ELF-1 (cell line): ENCODE results near the gene KIF20B.

Experiments used
- DNase-seq: peaks from one replicate; pipeline ENCODE4 v3.0.0-alpha.2; 2016; ENCODE audit warnings: low read depth, low spot score

The KIF20B gene, protein sequence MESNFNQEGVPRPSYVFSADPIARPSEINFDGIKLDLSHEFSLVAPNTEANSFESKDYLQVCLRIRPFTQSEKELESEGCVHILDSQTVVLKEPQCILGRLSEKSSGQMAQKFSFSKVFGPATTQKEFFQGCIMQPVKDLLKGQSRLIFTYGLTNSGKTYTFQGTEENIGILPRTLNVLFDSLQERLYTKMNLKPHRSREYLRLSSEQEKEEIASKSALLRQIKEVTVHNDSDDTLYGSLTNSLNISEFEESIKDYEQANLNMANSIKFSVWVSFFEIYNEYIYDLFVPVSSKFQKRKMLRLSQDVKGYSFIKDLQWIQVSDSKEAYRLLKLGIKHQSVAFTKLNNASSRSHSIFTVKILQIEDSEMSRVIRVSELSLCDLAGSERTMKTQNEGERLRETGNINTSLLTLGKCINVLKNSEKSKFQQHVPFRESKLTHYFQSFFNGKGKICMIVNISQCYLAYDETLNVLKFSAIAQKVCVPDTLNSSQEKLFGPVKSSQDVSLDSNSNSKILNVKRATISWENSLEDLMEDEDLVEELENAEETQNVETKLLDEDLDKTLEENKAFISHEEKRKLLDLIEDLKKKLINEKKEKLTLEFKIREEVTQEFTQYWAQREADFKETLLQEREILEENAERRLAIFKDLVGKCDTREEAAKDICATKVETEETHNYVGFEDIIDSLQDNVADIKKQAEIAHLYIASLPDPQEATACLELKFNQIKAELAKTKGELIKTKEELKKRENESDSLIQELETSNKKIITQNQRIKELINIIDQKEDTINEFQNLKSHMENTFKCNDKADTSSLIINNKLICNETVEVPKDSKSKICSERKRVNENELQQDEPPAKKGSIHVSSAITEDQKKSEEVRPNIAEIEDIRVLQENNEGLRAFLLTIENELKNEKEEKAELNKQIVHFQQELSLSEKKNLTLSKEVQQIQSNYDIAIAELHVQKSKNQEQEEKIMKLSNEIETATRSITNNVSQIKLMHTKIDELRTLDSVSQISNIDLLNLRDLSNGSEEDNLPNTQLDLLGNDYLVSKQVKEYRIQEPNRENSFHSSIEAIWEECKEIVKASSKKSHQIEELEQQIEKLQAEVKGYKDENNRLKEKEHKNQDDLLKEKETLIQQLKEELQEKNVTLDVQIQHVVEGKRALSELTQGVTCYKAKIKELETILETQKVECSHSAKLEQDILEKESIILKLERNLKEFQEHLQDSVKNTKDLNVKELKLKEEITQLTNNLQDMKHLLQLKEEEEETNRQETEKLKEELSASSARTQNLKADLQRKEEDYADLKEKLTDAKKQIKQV (N-terminal part only)

DNA sequence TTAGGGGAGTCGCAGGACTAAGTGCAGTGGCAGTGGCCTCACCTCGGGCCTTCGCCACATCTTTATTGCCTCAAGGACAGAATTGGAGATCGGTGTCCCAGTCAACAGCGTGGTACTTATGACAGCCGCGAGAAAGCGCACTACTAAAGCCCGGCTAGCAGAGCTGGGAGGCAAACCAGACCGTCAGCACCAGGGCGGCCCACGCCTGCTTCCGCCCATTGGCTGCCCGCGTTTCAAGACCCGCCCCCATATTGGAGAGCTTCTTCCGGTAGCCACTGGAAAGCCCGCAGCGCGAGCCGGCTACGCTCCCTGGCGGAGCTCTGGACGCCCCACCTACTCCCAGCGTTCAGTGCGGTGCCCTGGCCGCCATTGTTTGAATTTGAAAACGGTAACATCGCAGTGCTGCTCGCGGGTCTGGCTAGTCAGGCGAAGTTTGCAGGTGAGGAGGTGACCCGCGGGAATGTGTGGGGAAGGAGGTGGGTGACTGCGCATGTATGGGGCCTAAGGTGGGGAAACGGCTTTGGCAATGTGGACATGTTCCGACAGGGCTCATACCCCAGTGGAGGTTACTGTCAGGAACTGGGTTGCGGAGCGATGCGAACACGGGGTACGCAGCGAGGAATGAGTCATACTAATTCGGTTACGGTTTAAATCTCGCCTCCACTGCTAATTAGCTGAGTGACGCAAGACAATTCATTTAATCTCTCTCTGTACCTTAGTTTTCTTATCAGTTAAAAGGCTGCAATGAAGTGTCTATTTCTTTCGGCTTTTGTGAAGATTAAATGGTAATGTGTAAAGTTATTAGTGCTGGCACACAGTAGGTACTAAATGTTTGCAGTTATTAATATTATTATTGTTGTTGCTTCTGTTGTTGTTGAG lies at the start of gene KIF20B:
Gene KIF20B (plus strand): TSS at position 349 of the 879 bp plus-strand sequence. CDS start 3,705 bp downstream, outside the sequence.
- peak; percentile 99 for DNase-seq

DNA sequence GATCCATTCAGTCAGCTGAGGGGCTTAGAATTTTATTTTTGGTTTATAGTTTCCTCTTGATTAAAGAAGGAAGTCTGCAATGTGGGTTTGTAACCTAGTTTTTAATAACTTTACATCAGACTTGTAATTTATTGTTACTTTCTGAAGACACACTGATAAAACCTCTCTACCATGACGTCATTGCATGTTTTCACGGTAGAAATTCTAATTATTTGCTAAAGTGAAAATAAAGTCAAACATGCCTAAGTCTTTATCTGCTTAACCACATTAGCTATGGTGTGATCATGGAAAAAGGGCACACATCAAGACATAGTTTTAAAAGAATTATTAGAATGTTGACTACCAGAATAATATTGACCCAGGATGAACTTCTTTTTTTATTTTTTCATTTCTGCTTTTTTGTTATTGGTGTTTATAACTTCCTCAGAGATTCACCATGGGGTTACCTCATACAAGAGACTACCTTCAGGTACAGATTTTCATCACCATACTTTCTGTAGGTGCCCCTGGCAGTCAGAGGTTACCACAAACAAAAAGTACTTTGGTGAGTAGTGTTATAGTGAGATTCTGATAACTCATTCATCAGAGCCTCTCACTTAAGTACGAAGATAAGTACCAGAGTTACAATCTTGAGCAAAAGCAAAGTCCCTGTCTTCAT lies 49.3 kb upstream of the KIF20B start:
- no peak for DNase-seq

DNA sequence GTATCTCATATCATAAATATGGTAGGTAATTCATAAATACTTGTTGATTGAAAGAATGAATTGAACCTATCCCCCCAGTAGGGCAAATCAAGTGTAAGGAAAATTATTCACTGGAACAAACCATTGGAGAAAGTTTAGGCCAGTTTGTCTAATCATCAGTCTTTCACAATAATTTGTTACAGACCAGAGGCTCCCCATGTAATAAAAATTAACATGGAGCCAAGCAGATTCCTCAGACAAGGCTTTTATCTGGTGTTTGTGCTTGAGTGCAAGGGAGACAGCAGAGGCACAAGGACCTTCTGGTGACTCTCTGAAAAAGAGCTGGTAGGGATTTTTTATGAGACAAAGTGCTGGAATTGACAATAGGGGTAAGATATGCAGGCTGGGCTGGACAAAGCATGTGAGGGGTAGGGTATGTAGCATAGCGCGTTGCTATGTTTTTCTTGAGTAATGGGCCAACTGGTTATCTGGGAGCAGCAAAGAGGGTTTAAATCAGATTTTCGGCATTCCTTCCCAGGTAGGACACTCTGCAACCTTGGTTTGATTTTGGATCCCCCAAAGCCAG lies 48.5 kb upstream of the KIF20B start:
- no peak for DNase-seq

DNA sequence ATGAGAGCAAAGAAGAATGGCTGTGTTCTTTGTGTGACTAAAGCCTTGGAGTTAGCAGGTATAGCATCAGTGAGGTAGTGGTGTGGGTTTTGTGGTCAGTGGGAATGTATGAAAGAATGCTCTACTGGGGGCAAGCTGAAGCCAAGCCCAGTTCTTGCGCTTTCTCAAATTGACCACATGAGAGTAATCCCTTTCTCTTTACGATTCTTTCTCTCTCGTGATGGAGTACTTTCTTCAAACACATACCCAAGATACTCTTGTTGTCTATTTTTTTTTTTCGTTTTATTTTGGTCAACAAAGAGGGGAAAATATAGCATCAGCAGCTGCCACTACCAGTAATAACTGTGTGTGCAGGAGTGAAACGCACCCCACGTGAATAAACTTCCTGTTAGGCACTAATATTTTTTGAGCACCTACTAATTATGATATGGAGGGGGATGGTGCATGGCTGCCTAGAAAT lies 48.0 kb upstream of the KIF20B start:
- no peak for DNase-seq

DNA sequence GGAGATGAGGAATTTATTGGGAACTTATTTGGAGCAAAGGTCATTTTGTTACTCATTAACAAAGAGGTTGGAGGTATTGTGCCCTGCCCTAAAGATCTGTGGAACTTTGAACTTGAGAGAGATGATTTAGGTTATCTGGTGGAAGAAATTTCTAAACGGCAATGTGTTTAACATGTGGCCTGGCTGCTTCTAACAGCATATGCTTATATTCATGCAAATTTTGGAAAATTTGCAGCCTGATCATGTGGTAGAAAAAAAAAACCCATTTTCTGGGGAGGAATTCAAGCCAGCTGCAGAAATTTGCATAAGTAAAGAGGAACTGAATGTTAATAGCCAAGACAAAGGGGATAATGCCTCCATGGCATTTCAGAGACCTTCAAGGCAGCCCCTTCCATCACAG lies 45.7 kb upstream of the KIF20B start:
- DNase-seq = no peak

DNA sequence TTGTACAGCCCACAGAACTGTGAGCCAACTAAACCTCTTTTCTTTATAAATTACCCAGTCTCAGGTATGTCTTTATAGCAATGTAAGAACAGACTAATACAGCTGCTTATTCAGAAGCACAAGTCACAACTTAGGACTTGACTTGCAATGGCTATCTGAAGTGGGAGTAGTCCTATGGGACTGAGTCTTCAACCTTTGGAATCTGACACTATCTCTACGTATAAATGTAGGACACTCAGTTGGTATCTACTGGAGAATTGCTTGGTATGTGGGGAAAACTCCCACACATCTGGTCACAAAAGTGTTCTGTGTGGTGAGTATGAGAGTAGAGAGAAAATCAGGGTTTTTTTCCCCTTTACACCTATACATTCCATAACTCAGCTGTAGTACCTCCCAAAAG lies 44.1 kb upstream of the KIF20B start:
- DNase-seq = no peak

DNA sequence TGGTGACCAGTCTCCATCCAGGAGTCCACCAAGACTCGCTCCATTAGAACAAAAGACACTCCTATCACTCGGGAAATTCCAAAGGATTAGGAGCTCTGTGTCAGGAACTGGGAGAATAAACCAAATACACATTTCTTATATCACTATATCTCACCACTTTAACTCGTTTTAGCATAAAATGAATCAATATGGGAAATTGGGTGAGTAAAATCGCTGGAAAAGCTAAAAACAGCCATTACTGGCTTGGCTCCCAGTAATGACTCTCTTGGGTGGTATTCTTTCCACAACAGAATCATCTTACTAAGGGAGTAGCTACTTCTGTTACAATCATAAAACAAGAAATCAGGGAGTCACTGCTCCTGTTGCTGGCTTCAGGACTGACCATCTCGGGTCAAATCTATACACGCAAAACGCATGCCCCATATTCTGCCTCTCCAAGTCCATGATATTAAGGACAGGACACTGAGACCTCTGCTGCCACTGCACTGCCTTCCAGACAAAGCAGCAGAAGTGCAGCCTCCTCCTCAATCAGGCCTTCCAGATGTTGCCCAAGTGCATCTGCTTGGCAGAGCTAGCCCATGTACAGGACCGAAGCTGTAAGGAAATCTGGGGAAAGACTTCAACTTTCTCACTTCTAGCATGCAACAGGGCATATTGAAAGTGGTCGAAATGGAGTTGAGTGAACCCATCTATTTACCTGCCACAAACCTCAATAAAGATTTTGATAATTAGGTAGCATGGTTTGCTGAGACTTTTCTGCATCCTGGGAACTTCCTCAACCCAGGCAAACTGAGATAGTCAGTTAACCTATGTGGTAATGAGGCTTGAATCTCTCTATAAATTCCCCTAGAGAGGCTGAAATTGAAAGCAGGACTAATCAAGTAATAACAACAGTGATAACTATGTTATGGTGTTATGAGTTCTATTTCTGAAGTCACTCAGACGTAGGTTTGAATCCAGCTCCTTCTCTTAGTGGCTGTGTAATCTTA lies 42.0 kb upstream of the KIF20B start:
- no peak for DNase-seq

DNA sequence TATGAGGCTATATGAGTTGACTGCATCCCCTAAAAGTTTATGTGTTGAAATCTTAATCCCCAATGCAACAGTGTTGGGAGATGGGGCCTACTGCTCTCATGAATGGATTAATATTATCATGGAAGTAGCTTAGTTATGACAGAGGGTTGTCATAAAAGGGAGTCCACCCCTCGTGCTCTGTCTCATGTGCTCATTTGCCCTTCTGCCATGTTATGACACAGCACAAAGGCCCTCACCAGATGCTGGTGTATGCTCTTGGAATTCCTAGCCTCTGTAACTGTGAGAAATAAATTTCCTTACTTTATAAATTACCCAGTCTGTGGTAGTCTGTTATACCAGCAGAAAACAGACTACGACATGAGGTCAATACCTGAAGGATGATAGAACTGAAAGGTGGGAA lies 38.8 kb upstream of the KIF20B start:
- no peak for DNase-seq

DNA sequence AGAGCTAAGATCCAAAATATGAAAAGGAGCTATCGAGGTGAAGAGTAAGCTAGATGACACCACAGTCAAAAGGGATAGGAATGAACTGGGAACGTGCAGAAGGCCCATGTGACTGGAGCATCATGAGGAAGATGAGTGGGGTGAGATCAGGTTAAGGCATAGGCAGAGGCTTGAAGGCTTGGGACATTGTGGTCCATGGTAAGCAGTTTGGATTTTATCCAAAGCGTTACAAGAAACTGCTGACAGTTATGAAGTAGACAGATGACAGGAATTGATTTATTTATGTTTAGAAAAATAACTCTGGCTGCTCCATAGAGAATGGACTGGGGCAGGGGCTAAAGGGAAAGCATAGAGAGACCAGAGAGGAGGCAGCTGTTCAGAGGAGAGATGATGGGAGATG lies 38.2 kb upstream of the KIF20B start:
- no peak for DNase-seq

DNA sequence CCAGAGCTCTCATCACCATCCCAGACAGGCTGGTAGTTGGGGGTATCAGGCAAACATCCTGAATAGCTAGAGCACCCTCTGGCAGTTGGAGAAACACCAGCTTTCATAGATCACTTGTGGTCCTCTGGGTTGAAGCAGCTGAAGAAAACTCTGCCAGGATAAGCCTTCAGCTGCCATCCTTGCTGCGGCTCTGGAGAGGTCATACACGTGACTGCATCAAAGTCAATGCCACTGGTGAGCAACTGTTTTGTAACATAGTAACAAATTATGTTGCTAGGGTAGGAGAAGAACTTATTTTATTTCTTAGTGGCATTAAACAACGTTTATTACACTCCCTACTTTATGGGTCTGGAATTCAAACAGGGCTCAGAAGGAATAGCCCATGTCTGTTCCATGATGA lies 37.2 kb upstream of the KIF20B start:
- DNase-seq = no peak

DNA sequence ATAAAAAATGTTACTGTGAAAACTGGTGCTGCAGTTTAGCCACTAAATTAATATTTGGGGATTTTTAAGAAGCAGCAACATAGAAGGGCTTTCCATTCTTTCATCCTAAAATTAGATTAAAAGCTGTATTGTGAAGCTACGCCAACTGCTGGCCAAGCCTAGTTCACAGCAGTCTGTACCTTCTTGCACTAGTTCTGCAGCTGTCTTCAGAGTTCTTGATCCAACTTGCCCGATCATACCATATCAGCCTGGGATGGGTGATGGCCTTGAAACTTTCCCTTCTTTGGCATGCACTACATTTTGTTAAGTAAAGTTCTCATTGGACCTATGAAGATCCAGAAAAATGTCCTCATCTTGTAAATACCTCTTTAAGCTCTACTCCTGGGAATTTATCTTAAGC lies 36.1 kb upstream of the KIF20B start:
- DNase-seq = no peak

DNA sequence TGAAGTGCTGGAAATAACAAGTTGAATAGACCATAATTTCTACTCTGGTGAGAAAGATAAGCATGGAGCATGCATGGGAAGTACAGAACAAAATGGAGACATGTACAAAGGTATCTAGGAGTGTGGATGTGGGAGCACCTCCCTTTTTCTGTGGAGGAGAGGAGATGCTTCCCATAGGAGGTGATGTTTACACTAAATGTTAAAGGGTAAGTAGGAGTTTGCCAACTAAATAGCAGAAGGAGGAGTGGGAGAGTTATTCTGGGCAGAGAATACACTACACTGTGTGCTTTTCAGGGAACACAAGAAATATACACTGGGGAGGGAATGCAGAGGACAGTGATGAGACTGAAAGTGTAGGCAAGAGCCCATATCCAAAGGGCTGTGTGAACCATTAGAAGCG lies 35.3 kb upstream of the KIF20B start:
- no peak for DNase-seq

DNA sequence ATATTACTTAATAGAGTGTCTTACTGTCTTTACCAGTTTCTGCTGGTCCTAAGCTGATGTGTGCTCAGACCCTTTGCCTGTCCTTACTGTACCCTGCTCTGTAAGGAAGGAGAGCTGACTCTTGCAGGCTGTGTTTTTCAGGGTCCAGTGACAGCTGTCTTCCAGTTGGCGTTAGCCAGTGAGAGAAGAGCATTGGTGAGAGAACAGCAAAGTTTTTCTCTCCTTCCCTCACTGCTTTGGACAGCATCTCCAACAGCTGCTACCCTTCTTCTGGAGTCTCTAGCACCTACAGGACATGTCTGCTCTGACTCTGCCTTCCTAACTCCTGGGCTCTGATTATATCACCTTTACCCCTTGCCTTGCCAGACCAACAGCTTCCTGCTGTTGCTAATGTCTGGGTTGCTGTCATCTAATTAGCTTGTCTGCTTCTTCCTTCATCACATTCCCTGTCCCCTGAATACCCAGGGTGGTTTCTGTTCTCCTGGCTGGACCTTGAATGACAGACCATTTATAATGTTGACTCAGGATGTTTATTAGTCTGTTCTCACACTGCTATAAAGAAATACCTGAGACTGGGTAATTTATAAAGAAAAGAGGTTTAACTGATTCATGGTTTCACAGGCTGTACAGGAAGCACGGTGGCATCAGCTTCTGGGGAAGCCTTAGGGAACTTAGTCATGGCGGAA lies 32.9 kb upstream of the KIF20B start:
- DNase-seq = no peak

DNA sequence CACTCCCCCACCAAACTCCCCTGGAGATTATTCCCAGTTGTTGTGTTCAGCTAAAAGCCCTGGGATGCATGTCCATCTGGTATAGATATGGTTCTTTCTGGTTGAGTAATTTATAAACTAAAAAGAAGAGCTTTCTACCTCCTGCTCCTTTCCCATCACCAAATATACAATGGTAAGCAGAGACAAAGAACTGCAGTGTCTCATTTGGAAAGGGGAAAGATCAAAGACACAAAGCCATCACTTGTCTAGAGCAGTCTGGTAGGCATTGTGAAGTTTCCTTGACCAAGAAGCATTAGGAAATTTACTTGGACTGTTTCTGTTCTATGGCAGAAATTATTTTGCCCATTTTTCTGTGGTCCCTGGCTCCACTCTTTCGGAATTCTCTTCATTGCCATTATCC lies 31.4 kb upstream of the KIF20B start:
- no peak for DNase-seq

DNA sequence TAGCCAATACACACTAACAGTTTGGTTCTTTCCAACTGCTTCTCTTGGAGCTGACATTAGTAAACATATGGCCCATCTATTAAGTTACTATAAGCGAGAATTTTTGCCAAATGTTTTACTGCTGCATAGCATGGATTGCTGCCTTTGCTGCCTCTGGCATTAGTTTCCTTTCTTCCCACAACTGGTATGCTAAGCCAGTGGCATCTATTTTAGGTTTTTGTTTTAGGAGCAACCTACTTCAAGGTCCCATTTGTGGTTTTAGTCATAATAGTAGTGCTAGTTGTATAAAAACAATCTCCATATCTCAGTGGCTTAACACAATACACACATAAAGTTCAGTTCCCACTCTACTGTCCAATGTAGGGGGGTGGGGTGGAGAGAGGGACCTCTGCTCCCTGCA lies 30.5 kb upstream of the KIF20B start:
- DNase-seq = no peak

DNA sequence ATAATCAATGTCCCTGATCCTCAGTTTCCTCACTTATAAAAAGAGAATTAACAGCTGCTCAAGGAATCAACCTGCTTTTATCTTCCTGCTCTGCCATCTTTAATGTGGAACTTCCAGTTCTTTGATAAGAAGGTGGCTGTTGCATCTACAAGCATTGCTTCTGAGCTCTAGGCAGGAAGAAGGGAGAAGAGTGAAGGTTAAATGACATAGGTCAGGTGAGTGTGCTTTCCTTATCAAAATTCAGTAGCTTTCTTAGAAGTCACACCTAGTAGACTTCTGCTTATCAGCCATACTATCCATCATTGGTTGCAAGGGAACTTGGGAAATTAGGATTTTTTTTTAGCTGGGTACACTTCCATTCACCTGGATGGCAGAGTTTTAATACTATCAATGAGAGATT lies 24.0 kb upstream of the KIF20B start:
- no peak for DNase-seq

DNA sequence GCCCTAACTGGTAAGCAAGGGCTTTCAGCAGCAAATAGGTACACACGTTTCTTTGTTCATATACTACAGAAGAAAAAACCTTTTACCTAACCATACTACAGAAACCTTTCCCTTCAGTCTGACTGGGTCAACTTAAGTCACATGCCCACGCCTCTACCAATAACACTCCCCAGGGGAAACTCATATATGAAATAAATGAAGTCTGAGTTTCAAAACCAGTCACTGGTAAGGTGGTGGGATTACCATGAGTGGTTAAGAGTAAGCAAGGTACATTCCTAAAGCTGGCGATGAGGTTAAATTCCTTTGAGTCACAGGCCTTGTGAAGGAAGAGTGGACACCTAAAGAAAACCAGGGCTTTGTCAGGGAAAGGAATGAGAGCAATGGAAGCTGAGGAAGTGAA lies 21.4 kb upstream of the KIF20B start:
- no peak for DNase-seq

DNA sequence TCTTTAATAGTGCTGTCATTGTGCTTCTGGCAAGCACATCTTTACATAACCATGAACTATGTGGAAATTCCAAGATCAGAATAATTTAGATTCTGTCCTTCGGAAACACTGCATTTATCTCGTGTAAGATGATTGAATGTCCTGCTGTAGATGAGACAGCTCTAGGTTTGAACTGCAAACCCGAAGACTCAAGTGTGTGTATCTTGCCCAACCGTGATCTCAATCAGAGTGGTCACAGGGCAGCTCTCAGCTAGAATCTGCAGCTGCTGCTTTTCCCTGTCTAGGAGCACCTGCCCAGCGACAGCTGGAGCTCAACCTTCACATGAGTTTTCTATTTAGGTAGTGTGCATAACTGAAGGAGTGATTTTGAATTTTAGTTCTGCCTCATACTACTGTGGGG lies 17.5 kb upstream of the KIF20B start:
- DNase-seq = no peak
